HG02981 (cell line): ENCODE results near the gene SLC25A29.
"Not testable (repeated sequence)": the region's sequence is repeated elsewhere in the genome, so short reads cannot be mapped to it uniquely, and the experiment has no call there.

ENCODE experiments used
- ATAC-seq: cut with Tn5 transposase; IDR thresholded peaks from one replicate; pipeline ENCODE4 v1.9.1; 2021; ENCODE audit warnings: mild to moderate bottlenecking, moderate library complexity; ENCODE audit not compliant: unreplicated experiment

Gene SLC25A29

GRCh38 chr14:100312877-100313400 is 6.7 kb upstream of the SLC25A29 start:
- no peak for ATAC-seq

DNA sequence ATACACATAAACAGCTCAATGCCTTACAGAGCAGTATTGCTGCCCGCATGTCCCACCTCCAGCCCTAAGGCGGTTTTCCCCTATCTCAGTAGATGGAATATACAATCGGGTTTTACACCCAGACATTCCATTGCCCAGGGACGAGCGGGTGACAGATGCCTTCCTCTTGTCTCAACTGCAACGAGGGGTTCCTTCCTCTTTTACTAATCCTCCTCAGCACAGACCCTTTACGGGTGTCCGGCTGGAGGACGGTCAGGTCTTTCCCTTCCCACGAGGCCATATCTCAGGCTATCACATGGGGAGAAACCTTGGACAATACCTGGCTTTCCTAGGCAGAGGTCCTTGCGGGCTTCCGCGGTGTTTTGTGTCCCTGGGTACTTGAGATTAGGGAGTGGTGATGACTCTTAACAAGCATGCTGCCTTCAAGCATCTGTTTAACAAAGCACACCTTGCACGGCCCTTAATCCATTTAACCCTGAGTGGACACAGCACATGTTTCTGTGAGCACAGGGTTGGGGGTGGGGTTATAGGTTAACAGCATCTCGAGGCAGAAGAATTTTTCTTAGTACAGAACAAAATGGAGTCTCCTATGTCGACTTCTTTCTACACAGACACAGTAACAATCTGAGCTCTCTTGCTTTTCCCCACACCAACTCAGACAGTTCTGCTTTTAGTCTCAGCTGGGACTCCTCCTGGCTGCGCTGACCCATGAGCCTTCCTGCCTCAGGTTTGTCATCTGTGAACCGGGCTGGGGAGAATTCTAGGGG is 6.0 kb upstream of the SLC25A29 start:
- not testable (repeated sequence) for ATAC-seq

- ATAC-seq: no peak
Observed at GRCh38 chr14:100309028-100309737, 2.9 kb upstream of the SLC25A29 start.

GRCh38 chr14:100308427-100308792 is 2.2 kb upstream of the SLC25A29 start:
- ATAC-seq: not testable (repeated sequence)

DNA sequence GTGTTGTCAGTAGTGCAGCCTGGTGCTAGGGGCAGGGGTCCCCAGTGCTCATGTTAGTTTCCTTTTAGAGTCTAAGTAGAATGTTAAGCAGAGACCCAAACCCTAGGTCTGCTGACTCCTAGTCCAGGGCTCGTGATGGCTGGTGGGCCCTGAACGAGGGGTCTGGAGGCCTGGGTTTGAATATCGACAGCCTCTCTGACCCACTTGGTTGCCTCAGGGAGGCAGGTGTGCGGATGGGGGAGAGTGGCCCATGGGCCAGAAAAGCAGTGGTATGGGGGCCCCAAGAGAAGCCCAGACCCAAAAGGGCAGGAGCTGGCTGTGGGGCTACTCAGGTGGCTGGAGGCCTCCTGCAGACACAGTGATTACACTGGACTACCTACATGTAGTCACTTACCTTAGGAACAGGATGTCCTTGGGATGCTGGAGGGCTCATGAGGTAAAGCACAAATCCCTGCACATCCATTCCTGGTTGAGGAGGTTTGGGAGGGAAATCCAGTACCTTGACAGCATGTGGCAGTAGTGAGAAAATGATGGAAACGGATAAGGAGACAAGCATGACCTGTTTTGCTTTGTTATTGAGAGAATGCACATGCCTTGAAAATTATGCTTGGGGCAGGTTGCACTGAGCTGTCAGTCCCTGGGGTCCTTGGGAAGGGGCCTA is 1.7 kb upstream of the SLC25A29 start:
- no peak for ATAC-seq

GRCh38 chr14:100306998-100307765 is 938 bp upstream of the SLC25A29 start:
- ATAC-seq: no peak

DNA sequence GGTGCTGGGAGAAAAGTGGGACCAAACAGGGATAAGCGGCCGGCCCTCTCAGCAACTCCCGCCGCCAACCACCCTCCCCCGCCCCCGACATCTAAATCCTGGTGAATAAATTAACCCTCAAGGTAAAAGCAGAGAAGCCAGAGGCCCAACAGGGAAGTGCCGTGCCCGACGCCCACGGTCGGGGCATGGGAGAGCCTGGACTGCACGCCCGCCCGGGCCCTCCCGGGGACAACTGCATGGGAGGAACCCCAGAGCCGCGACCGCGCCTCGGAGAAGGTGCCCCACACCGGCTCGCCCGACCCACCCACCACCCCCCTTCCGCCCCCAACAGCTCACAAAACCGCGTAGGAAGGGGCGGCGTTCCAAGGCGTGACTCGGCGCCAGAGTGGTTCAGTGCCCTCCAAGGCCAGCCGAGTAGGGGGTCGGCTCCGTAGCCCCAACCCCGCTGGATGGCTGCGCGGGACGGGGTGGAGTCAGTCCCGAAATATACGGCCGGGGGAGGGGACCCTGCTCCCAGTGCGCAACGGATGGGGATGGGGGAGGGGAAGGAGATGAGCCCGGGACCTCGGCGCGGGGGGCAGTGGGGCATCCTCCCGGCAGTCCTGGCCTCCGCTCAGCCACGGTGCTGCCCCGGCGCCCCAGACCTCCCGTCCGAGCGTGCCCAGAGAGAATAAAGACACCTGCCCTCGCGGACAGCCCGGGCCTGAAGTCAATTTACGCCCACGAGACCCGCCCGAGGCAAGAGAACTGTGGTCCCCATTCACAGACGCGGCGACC is 732 bp downstream of the SLC25A29 start:
- ATAC-seq: no peak

DNA sequence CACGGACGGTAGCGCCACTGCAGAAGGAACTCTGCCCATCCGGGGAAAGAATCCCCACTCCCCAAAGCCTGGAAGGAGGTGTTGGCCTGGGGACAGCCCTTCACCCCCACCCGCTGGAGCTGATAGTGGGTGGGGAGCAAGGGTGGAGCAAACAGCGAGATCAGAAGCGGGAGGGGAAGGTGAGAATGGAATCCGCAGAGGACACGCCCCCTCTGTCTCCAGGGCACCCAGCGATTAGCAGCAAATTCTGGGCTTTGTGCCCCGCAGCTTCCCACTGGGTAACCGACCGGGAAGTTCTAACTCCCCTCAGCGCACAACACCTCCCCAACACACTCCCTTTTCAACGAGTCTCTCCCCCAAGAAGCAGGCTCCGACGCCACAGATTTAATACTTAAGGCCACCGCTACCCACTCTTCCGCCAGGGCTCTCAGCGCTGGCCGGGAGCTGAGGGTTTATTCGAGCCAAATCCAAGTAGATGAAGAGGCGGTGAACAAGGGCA is 1.4 kb downstream of the SLC25A29 start:
- ATAC-seq: no peak

- ATAC-seq: no peak
Observed at GRCh38 chr14:100303925-100304324, 2.3 kb downstream of the SLC25A29 start.

GRCh38 chr14:100303179-100303578 is 3.1 kb downstream of the SLC25A29 start:
- ATAC-seq: no peak

DNA sequence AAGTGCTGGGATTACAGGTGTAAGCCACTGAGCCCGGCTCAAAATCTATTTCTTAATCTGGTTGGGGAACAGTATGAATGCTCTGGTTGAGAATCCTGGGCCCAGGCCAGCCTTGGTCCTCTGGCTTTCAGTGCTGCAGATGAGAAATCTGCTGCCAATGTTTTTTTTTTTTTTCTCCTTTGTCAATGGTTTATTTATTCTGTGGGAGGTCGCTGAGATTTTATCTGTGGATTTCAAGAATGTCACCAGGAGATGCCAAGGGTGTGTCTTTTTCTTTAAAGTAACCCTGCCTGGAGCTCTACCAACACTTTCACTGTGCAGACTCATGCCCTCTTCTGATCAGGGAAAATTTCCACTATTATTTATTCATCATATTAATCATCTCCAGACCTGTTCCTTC is 3.6 kb downstream of the SLC25A29 start:
- no peak for ATAC-seq

- ATAC-seq: no peak
Observed at GRCh38 chr14:100299238-100299560, 7.0 kb downstream of the SLC25A29 start.

GRCh38 chr14:100298551-100299237 is 7.5 kb downstream of the SLC25A29 start:
- ATAC-seq: no peak

- peak; percentile 87 for ATAC-seq
Observed at GRCh38 chr14:100297320-100298300, 8.6 kb downstream of the SLC25A29 start.

DNA sequence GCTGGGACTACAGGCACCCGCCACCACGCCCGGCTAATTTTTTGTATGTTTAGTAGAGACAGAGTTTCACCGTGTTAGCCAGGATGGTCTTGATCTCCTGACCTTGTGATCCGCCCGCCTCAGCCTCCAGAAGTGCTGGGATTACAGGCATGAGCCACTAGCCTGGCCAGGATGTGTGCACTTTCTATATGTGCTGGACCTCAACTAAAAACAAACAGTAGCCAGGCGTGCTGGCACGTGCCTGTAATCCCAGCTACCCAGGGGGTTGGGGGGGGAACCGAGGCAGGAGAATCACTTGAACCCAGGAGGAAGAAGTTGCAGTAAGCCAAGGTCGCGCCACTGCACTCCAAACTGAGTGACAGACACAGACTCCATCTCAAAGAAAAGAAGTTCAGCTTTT is 9.5 kb downstream of the SLC25A29 start:
- ATAC-seq: not testable (repeated sequence)

- ATAC-seq: no peak
Observed at GRCh38 chr14:100296106-100296651, 10.1 kb downstream of the SLC25A29 start.

DNA sequence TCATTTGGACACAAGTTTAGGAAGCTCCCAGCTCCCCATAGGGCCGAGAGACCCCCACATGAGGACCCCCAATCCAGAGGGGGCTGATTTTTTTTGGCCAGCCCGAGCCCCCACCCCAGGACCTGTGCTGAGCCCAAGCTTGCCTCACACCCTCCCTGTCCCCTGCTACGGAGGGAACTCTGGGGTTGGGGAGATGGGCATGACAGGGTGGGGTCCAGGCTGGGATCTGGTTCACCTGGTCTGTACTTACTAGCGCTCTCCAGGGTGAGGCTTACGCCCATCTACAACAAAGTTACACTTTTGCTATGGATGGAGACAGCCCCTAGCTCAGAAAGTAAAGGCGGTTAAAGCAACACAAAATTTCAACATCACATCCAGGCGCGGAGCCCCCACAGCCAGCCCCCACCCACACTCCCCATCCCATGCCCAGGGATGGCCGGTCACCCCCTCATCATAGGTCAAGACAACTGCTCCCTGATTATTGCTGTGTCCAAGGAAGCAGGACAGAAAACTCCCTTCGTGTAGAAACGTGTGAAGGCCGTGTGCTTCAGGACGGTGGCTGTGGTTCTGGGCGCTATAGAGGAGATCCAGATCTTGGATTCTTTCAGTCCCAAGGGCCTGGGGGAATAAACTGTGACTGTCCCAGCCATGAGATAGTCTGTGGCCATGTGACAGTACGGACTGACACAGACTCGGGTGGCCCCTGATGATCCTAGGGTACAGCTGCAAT is 10.7 kb downstream of the SLC25A29 start:
- ATAC-seq: no peak
